T-helper 1 cell treated with Interleukin-12 subunit alpha and Interleukin-12 subunit beta and Interleukin-4 antibody, amounts not matched to agents 30 μg/mL and 1 μg/mL, for 36 hours (primary cell): ENCODE results near the gene CACNG6.

ENCODE experiments used
- H3K27ac Mint-ChIP-seq: one replicate; pipeline ENCODE4 v1.8.0; 2021; ENCODE audit warnings: mild to moderate bottlenecking, mixed read lengths
- H3K27me3 Mint-ChIP-seq: one replicate; pipeline ENCODE4 v1.8.0; 2021; ENCODE audit warnings: low read depth, mixed read lengths
- H3K36me3 Mint-ChIP-seq: one replicate; pipeline ENCODE4 v1.8.0; 2021; ENCODE audit warnings: low read depth, mixed read lengths
- H3K4me1 Mint-ChIP-seq: one replicate; pipeline ENCODE4 v1.8.0; 2021; ENCODE audit warnings: low read depth, mixed read lengths
- H3K4me3 Mint-ChIP-seq: one replicate; pipeline ENCODE4 v1.8.0; 2021; ENCODE audit warnings: mild to moderate bottlenecking, moderate library complexity, mixed read lengths
- H3K9me3 Mint-ChIP-seq: one replicate; pipeline ENCODE4 v1.8.0; 2021; ENCODE audit warnings: mixed read lengths

The CACNG6 gene

DNA sequence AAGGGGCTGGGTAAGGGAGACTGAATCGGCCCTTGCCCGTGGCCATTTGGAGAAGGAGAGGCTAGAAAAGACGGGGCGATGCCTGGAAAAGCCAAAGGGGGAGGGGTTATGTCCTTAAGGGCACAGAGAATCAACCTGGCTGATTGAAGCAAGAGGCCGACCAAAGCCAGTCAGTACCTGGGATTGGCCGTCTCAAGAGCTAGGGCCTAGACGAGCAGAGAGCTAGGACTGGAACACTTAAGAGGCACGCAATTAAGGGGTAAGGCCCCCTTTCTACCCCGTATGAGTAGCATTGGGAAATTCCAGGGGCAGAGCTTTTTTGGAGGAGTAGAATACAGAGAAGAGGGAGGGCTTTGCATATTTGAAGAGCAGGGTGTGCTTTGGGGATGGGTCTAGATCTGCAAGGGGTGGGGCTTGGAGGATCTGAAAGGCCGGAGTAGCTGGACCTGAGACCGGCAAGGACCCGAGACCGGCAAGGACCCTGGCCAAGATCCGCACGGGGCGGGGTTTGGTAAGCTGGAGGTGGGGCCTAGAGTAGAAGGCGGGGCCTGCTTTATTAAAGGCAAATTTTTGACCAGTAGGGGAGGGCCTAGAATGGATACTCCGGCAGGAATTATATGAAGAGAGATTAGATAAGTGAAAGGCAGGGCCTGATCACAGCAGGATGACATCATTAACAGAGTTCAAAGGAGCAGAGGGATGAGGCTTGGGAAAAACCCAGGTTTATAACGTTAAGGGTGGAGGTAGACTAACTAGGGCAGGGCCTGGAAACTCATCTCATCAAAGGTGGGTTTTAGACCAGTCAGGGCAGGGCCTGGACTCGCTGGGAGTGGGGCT lies 10.7 kb upstream of the CACNG6 start:
- Mint-ChIP-seq H3K27me3 (peaks cover 46% of the 10 kb centered on the region), H3K27ac (peak overlapping the region; percentile 49)

DNA sequence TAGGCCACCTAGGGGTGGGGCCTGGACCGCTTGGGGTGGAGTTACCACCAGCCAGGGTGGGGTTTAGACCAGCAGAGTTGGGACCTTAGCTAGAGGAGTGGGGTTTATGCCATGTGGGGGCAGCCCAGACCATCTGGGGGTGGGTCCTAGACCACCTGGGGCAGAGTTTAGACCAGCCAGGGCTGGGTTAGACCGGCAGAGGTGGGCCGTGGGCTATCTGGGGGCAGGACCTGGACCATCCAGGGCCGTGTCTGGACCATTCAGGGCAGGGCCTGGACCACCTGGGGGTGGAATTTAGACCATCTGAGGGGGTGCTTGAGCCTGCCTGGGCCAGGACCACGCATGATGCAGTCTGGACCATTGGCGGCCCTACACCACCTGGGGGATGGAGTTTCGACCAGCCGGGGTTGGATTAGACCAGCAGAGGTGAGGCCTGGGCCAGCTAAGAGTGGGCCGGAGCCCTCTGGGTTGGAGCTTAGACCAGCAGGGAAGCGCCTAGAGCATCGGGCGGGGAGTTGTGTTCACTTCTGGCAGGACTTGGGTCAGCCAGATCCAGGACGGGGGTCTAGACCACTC lies 10.0 kb upstream of the CACNG6 start:
- Mint-ChIP-seq H3K27me3 (peaks cover 46% of the 10 kb centered on the region), H3K9me3 (peaks cover 18% of the 10 kb centered on the region), H3K27ac (no peak overlapping the region), H3K36me3 (peaks cover 9% of the 10 kb centered on the region), H3K4me3 (peak overlapping the region; percentile 17), H3K4me1 (peaks cover 15% of the 10 kb centered on the region)

More for the DNA sequence above, 10.7 kb upstream of the CACNG6 start:
- H3K4me1 Mint-ChIP-seq, result peaks cover 15% of the 10 kb centered on the region
- H3K36me3 Mint-ChIP-seq, result peaks cover 9% of the 10 kb centered on the region
- H3K9me3 Mint-ChIP-seq, result peaks cover 18% of the 10 kb centered on the region
- peak overlapping the region; percentile 58 for H3K4me3 Mint-ChIP-seq

DNA sequence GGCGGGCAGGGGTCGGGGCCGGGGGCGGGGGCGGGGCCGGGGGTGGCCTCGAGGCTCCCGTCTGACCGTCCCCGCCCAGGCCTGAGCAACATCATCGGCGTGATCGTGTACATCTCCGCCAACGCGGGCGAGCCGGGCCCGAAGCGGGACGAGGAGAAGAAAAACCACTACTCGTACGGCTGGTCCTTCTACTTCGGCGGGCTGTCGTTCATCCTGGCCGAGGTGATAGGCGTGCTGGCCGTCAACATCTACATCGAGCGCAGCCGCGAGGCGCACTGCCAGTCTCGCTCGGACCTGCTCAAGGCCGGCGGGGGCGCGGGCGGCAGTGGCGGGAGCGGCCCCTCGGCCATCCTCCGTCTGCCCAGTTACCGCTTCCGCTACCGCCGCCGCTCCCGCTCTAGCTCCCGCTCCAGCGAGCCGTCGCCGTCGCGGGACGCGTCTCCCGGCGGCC lies 9.4 kb upstream of the CACNG6 start:
- no peak overlapping the region for H3K27ac Mint-ChIP-seq
- H3K9me3 Mint-ChIP-seq, result peaks cover 18% of the 10 kb centered on the region
- H3K36me3 Mint-ChIP-seq, result peaks cover 9% of the 10 kb centered on the region
- H3K4me3 Mint-ChIP-seq, result no peak overlapping the region
- peaks cover 15% of the 10 kb centered on the region for H3K4me1 Mint-ChIP-seq
- H3K27me3 Mint-ChIP-seq, result peaks cover 43% of the 10 kb centered on the region

DNA sequence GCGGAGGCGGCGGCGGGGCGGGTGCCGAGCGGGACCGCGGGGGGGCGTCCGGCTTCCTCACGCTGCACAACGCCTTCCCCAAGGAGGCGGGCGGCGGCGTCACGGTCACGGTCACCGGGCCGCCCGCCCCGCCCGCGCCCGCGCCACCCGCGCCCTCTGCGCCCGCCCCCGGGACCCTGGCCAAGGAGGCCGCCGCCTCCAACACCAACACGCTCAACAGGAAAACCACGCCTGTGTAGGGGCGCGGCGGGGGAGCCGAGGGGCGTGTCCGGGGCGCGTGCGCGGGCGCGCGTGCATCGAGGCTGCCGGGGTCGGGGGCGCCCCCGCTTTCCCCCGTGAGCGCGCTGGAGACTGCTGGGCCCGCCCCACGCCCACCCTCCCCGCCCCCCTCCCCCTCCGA lies 8.8 kb upstream of the CACNG6 start:
- Mint-ChIP-seq H3K4me3 (no peak overlapping the region), H3K4me1 (peaks cover 12% of the 10 kb centered on the region), H3K36me3 (peaks cover 9% of the 10 kb centered on the region), H3K27me3 (peaks cover 37% of the 10 kb centered on the region), H3K9me3 (peaks cover 15% of the 10 kb centered on the region), H3K27ac (no peak overlapping the region)

DNA sequence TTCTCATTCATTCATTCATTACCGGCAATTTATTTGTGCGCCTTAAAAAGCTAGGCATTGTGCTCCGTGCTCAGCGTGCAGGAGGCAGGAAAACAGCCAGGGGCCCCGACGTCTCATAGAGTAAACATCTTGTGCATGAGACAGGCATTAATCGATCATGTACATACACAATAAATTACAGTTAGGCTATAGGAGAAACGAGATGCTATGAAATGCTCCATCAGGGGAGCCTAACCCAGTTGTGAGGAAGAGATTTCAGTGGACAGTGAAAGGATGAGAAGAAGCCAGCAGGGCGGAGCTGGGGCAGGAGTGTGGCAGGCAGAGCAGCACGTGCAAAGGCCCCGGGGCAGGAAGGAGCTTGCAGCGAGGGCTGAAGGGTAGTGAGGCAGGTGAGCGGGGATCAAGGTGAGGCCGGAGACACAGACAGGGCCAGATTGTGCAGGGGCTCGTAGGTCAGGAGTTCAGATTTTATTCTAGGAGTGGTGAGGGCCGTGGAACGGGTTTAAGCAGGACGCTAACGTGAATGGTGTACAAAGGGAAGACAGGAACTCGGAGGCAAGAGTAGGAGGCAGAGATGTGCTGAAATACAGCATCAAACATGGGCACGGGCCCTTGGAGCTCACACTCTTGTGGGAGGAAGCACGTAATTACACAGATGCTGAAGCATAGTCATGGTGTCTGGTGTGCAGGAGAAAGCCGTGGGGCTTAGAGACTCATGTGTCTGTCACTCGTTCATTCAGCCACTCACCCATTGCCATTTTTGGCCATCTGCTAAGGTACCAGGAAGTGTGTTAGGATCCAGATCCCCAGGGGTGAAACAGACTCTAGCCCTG lies 7.8 kb upstream of the CACNG6 start:
- Mint-ChIP-seq H3K9me3 (peaks cover 13% of the 10 kb centered on the region), H3K4me1 (peaks cover 10% of the 10 kb centered on the region), H3K27me3 (peaks cover 30% of the 10 kb centered on the region), H3K4me3 (no peak overlapping the region), H3K36me3 (peaks cover 9% of the 10 kb centered on the region), H3K27ac (no peak overlapping the region)

DNA sequence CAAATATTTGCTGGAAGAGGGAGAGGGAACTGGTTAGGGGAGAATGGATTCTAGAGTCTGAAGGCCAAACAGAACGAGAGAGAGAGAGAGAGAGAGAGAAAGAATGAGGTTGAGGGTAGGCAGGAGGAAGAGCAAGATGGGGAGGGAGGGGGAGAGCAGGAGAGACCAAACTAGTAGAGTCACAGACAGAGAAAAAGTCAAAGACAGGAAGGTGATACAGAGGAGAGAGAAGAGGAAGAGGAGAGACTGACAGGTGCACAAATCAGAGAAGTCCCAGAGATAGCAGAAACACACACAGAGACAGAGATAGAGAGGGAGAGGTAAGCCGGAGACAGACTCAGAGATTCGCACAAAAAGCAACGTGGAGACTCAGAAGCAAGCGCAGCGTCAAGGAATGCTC lies 5.6 kb upstream of the CACNG6 start:
- H3K27me3 Mint-ChIP-seq, result peaks cover 8% of the 10 kb centered on the region
- no peak overlapping the region for H3K4me3 Mint-ChIP-seq
- no peak overlapping the region for H3K27ac Mint-ChIP-seq
- H3K4me1 Mint-ChIP-seq, result no peaks in the 10 kb centered on the region
- no peaks in the 10 kb centered on the region for H3K9me3 Mint-ChIP-seq
- no peaks in the 10 kb centered on the region for H3K36me3 Mint-ChIP-seq

DNA sequence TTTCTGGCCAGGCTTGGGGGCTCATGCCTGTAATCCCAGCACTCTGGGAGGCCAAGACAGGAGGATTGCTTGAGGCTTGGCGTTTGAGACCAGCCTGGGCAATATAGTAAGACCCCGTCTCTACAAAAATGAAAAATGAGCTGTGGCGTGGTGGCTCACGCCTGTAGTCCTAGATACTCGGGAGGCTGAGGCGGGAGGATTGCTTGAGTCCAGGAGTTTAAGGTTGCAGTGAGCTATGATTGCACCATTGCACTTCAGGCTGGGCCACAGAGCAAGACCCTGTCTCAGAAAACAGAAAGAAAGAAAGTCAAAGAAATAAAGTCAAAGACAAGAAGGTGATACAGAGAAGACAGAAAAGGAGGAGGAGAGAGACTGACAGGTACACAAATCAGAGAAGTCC lies 2.5 kb upstream of the CACNG6 start:
- no peaks in the 10 kb centered on the region for H3K4me1 Mint-ChIP-seq
- H3K27me3 Mint-ChIP-seq, result peaks cover 16% of the 10 kb centered on the region
- H3K36me3 Mint-ChIP-seq, result no peaks in the 10 kb centered on the region
- no peak overlapping the region for H3K4me3 Mint-ChIP-seq
- H3K9me3 Mint-ChIP-seq, result no peaks in the 10 kb centered on the region
- no peak overlapping the region for H3K27ac Mint-ChIP-seq

DNA sequence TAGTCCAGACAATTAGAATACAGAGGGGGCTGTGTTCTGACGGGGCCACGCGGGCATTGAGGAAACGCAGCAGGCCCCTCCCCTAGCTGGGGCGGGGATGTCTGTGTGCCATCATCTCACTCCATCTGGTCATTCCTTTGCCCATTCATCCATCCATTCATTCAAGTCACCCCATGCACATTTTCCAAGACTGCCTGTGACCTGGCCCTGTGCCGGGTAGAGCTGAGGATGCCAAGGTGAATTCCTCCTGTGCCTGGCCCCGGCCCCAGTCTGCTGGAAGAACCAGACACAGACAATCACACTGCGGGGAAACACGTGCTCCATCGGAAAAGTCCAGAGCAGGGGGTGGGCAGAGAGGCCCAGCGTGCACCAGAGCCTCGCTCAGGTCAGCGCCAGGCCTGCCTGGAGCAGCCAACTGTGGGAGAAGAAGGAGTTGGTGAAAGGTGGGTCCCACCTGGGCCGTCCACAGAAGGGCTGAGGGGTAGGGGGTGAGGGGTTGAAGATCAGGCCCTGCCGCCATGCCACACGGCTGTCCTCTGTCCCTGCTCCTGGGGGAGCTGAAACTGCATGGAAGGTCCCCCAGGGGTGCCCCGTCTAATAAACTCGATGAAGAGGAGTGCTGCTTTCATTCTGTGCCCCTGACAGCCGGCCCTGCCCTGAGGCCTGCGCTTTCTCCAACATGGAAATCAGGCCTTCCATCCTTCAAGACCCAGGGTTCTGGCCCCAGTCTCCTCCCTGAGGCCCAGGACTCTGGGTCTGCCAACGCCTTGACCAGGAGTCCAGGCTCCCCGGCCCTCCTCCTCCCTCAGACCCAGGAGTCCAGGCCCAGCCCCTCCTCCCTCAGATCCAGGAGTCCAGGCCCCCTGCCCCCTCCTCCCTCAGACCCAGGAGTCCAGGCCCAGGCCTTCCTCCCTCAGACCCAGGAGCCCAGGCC lies 1.6 kb upstream of the CACNG6 start:
- no peaks in the 10 kb centered on the region for H3K9me3 Mint-ChIP-seq
- H3K27ac Mint-ChIP-seq, result peak overlapping the region; percentile 5
- no peaks in the 10 kb centered on the region for H3K36me3 Mint-ChIP-seq
- no peaks in the 10 kb centered on the region for H3K4me1 Mint-ChIP-seq
- H3K4me3 Mint-ChIP-seq, result no peak overlapping the region
- peaks cover 25% of the 10 kb centered on the region for H3K27me3 Mint-ChIP-seq

DNA sequence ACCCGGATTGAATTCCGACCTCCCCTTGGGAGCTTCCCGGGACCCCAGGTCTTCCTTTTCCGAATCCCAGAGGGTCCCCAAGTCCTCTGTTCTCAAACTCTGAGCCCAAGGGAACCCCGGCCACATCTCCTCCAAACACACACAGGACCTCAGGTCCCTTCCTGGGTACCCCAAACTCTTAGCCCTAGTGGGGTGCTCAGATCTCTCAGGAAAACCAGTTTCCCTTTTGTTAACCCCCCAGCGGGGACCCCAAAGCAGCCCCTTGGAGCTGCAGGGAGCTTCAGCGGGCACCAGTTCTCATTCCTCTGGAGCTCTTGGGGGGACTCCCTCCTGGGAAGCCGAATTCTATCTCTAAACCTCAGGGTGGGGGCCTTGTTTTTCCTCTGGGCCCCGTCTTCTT lies 774 bp downstream of the CACNG6 start:
- Mint-ChIP-seq H3K36me3 (no peaks in the 10 kb centered on the region), H3K9me3 (no peaks in the 10 kb centered on the region), H3K27ac (no peak overlapping the region), H3K4me3 (no peak overlapping the region), H3K27me3 (peaks cover 35% of the 10 kb centered on the region), H3K4me1 (no peaks in the 10 kb centered on the region)

DNA sequence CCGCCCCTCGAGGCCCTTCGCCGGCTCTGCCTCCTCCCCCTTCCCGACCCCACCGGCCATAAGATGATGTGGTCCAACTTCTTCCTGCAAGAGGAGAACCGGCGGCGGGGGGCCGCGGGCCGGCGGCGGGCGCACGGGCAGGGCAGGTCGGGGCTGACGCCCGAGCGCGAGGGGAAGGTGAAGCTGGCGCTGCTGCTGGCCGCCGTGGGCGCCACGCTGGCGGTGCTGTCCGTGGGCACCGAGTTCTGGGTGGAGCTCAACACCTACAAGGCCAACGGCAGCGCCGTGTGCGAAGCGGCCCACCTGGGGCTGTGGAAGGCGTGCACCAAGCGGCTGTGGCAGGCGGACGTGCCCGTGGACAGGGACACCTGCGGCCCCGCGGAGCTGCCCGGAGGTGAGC lies 1.4 kb downstream of the CACNG6 start:
- Mint-ChIP-seq H3K27me3 (peaks cover 35% of the 10 kb centered on the region), H3K4me1 (no peaks in the 10 kb centered on the region), H3K36me3 (no peaks in the 10 kb centered on the region), H3K4me3 (no peak overlapping the region), H3K9me3 (no peaks in the 10 kb centered on the region), H3K27ac (no peak overlapping the region)

DNA sequence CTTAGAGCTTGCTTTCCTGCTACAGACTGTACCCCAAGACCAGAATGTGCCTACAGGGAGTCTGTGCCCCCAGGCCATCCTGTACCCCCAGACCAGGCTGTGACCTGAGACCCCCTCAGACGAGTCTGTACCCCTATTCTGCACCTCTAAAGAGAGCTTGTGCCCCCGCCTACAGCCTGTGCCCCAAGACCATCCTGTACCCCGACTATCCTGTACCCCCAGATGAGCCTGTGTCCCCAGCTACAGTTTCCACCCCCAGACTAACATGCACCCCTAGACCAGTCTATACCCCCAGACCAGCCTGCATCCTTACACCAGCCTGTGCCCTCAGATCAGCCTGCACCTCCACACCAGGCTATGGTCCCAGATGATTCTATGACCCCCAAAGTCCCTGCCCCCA lies 2.0 kb downstream of the CACNG6 start:
- H3K4me1 Mint-ChIP-seq, result no peaks in the 10 kb centered on the region
- no peaks in the 10 kb centered on the region for H3K9me3 Mint-ChIP-seq
- peaks cover 35% of the 10 kb centered on the region for H3K27me3 Mint-ChIP-seq
- H3K4me3 Mint-ChIP-seq, result no peak overlapping the region
- no peaks in the 10 kb centered on the region for H3K36me3 Mint-ChIP-seq
- no peak overlapping the region for H3K27ac Mint-ChIP-seq

DNA sequence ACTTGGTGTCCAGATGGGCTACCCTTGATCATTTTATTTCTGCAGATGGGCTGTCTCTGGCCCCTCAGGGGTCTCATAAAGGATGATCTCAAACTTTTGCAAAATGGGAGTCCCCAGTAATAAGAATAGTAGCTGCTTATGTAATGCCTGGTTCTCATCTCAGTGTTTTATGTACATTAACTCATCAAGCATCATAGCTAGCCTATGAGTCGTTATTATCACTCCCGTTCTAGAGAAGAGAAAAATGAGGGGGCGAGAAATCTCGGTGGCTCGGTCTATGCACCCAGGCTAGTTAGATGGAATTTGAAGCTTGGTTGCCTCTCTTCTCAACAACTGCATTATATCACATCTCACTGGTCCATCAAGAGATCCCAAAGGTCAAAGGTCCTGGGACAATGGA lies 3.4 kb downstream of the CACNG6 start:
- H3K4me1 Mint-ChIP-seq, result no peaks in the 10 kb centered on the region
- peaks cover 35% of the 10 kb centered on the region for H3K27me3 Mint-ChIP-seq
- H3K36me3 Mint-ChIP-seq, result no peaks in the 10 kb centered on the region
- H3K27ac Mint-ChIP-seq, result no peak overlapping the region
- no peaks in the 10 kb centered on the region for H3K9me3 Mint-ChIP-seq
- H3K4me3 Mint-ChIP-seq, result no peak overlapping the region

DNA sequence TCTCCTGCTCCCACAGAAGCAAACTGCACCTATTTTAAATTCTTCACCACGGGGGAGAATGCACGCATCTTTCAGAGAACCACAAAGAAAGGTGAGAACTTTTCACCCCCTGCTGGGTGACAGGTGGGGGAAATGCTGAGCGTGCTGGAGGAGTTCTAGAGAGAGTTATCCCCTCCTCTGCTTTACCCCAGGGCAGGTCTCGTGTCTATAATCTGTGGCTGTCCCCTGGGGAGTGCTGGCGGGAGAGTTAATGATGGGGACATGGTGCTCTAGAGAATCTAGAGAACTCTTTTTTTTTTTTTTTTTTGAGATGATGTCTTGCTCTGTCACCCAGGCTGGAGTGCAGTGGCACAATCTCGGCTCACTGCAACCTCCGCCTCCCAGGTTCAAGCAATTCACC lies 6.8 kb downstream of the CACNG6 start:
- H3K4me1 Mint-ChIP-seq, result no peaks in the 10 kb centered on the region
- peaks cover 32% of the 10 kb centered on the region for H3K27me3 Mint-ChIP-seq
- no peak overlapping the region for H3K4me3 Mint-ChIP-seq
- H3K36me3 Mint-ChIP-seq, result no peaks in the 10 kb centered on the region
- no peaks in the 10 kb centered on the region for H3K9me3 Mint-ChIP-seq
- H3K27ac Mint-ChIP-seq, result no peak overlapping the region

DNA sequence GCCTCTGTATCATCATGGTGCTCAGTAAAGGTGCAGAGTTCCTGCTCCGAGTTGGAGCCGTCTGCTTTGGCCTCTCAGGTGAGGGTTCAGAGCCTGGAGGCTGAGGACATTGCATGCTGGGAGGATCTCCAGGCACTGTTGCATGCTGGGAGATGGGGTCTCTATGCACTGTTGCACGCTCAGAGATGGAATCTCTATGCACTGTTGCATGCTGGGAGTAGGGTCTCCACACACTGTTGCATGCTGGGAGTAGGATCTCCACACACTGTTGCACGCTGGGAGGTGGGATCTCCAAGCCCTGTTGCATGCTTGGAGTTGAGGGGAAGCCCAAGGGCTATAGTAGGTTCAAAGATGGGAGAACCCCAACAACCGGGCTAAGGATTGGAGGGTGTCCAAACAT lies 8.3 kb downstream of the CACNG6 start:
- Mint-ChIP-seq H3K27ac (no peak overlapping the region), H3K9me3 (no peaks in the 10 kb centered on the region), H3K36me3 (no peaks in the 10 kb centered on the region), H3K4me3 (no peak overlapping the region), H3K4me1 (no peaks in the 10 kb centered on the region), H3K27me3 (peaks cover 18% of the 10 kb centered on the region)
